Right lobe of liver (tissue), 4 donors: Measurements from ENCODE around the gene CLDN10.

Source experiments
- CTCF ChIP-seq, 4 donors: fragments of 200-600 bp in 3 of 4; fragments of 450-650 bp in 1 of 4; IDR thresholded peaks; one replicate each; pipeline versions ENCODE4 v1.5.1 to v1.8.0; 2016 to 2022; ENCODE audit warnings: antibody characterized with exemption in 4 of 4, mild to moderate bottlenecking in 2 of 4
- POLR2A ChIP-seq: fragments of 450-650 bp; IDR thresholded peaks from one replicate; pipeline ENCODE4 v1.6.1; 2017; ENCODE audit warnings: antibody characterized with exemption, mild to moderate bottlenecking
- donor health status: DM: no; HTN: no; CAD: no.
- donor health status: DM: no; HTN: no; CAD: no.
- donor health status: DM: no; HTN: yes; CAD: no.

GRCh38 chr13:95603887-95604555 lies 51.5 kb downstream of the CLDN10 start:
- TF ChIP-seq POLR2A (no peak), CTCF (IDR thresholded peaks at IDR 0.05) (no peak)
